HG03175 (cell line): ENCODE measurements around the gene SPDYE17.
"Not testable (repeated sequence)": the region's sequence is repeated elsewhere in the genome, so short reads cannot be mapped to it uniquely, and the experiment has no call there.

Experiments used
- ATAC-seq: cut with Tn5 transposase; IDR thresholded peaks from one replicate; pipeline ENCODE4 v1.9.1; 2021; ENCODE audit warnings: mild to moderate bottlenecking, moderate library complexity; ENCODE audit not compliant: unreplicated experiment

SPDYE17 gene

GRCh38 chr7:76999474-77000107, 32.6 kb downstream of the SPDYE17 start:
- ATAC-seq = not testable (repeated sequence)

GRCh38 chr7:76998764-76999450, 33.3 kb downstream of the SPDYE17 start:
- not testable (repeated sequence) for ATAC-seq

DNA sequence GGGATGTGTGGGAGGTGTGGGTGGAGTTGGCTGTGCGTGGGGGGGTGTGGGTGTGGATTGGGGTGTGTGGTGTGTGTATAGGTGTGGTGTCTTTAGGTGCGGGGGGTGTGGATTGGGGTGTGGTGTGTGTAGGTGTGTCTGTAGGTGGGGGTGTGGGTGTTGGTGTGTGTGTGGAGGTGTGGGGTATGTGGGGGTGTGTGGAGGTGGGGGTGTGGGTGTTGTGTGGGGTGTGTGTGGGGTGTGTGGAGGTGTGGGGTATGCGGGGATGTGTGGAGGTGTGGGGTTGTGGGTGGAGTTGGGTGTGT, 33.9 kb downstream of the SPDYE17 start:
- ATAC-seq = no peak

- ATAC-seq = no peak
Observed at GRCh38 chr7:76997381-76998284, 34.5 kb downstream of the SPDYE17 start.

- ATAC-seq = not testable (repeated sequence)
Observed at GRCh38 chr7:76996932-76997331, 35.2 kb downstream of the SPDYE17 start.

DNA sequence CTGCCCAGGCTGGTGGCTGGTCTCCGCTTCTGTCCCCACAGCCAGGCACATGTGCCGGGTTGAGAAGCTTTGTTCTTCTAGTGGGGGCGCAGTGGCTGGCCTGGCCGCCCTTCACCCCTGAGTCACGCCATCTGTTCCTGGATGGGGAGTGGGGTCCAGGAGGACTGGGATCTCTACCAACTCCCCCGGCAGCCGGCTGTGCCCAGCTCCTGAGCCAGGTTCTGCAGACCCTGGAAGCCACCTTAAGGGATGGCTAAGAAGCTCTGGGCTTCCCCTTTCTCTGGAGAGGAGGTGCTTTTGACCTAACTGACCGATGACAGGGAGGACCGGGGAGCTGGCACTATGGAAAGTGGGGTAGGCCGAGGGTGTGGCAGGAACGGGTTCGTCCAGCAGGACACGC, 37.9 kb downstream of the SPDYE17 start:
- not testable (repeated sequence) for ATAC-seq

DNA sequence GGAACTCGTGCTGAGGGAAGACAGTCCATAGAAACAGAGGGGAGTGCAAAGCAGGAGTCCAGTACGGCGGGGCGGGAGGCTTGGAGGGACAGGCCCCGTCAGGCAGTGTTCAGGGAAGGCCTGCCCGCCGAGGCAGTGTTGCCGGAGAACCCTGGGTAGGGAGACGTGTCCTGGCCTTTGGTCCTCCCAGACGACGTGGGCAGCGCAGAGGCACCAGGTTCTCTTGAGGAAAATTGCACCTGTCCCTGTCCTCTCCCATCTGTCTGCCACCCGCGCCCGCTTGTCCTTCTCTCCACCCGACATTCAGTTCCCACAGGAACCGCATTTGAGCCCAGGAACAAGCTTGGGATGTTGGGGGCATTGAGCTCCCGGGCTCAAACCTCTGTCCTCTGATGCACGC, 38.3 kb downstream of the SPDYE17 start:
- ATAC-seq = not testable (repeated sequence)

GRCh38 chr7:76992871-76993270, 39.3 kb downstream of the SPDYE17 start:
- not testable (repeated sequence) for ATAC-seq

- not testable (repeated sequence) for ATAC-seq
Observed at GRCh38 chr7:76992204-76992603, 40.0 kb downstream of the SPDYE17 start.

DNA sequence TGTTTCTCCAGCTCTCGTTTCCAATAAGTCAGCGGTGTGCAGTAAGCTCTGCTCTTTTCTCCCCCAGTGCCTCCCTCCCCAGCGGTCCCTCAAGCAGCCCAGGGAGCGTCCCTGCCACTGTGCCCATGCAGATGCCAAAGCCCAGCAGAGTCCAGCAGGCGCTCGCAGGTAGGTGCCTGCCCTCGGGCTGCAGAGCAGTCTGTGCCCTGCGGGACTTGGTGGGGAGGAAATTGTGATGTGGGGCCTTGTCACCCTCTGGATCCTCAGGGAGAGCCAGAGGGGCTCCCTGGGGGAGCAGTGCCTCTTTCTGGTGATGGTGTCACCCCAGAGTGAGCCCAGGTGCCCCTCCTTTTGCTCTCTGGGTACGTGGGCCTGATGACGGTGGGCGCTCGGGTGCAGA, 42.0 kb downstream of the SPDYE17 start:
- not testable (repeated sequence) for ATAC-seq

DNA sequence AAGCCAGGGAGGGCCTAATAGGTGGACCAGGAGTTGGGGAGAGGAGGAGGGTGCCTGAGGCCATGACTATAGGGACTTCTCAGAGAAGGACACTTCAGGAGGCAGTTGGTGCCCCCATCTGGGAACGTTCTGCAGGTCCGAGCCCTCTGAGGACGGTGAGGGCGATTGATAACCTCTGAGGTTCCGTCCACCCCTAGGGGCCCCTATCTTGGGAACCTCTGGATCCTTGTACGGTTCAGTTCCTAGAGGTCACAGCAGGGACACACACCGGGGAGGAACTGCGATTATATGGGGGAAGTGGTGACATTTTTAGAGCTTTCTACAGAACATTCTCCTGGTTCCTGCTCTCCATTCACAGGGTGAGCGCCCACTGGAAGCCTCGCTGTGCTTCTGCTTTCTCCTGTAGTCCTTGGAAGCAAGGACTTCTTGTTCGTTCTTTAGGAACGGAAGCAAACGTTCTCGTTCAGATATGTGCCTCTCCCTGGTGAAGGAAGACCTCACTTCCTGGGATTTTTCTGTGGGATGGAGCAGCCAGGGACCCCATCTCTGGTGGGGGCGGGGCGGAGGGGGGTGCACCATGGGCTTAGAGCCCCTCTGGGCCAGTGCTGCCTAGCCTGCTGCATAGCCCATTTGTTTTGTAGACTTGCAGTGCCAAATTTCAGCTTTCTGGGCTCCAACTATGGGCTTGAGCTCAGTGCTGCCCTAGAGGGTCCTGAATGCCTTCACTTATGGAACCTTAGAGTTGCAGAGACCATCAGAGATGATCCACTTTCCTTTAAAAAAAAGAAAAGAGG, 46.0 kb downstream of the SPDYE17 start:
- ATAC-seq = not testable (repeated sequence)

DNA sequence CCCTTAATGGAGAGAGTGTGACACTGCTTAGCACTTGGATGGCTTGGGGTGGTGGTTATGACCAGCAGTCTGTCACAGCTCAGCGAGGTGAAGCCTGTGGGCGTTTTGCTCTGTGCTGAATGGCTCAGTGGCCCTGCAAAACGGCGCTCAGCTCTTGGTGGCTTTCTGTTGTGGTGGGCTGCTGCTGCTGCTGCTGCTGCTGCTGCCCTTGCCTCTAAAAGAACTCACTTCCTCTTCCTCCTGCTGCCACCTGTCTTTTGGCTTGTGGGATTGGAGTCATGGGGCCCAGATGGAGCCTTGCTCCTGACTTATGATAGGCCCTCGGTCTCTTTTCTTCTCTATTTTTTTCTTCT, 47.4 kb downstream of the SPDYE17 start:
- ATAC-seq = peak; percentile 97

GRCh38 chr7:76983937-76984783, 48.0 kb downstream of the SPDYE17 start:
- ATAC-seq = peak; percentile 21

DNA sequence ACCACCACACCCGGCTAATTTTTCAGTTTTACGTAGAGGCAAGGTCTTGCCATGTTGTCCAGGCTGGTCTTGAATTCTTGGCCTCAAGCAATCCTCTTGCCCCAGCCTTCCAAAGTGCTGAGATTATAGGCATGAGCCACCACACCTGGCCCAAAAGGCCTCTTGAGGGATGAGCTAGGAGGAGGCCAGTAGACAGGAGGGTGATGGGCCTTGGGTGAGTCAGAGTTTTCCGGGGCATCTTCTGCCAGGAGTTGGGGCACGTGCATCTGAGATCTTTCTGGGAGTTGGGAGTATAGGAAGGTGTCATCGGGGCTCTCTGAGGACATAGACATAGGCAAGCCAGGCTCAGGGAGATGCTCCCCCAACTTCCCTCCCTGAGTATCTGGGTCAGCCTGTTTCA, 48.8 kb downstream of the SPDYE17 start:
- ATAC-seq = not testable (repeated sequence)

DNA sequence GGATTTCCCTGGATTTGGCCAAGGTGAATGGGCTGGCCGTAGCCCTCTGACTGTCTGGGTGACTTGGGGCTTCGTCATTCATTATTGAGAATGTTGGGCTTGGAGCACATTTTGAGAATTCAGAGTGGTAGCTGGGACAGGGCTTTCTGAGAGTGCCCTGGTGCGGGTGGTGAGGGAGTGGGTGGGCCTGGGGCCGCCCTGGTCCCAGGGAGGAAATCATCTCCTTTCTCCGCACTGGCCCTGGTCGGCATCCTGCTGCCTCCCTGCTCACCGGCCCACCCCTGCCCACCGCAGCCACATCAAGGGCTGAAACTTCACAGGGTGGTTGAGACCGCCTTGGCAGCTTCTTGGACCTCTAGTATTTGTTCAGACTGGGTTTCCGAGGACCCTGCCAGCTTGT, 49.7 kb downstream of the SPDYE17 start:
- ATAC-seq = not testable (repeated sequence)

DNA sequence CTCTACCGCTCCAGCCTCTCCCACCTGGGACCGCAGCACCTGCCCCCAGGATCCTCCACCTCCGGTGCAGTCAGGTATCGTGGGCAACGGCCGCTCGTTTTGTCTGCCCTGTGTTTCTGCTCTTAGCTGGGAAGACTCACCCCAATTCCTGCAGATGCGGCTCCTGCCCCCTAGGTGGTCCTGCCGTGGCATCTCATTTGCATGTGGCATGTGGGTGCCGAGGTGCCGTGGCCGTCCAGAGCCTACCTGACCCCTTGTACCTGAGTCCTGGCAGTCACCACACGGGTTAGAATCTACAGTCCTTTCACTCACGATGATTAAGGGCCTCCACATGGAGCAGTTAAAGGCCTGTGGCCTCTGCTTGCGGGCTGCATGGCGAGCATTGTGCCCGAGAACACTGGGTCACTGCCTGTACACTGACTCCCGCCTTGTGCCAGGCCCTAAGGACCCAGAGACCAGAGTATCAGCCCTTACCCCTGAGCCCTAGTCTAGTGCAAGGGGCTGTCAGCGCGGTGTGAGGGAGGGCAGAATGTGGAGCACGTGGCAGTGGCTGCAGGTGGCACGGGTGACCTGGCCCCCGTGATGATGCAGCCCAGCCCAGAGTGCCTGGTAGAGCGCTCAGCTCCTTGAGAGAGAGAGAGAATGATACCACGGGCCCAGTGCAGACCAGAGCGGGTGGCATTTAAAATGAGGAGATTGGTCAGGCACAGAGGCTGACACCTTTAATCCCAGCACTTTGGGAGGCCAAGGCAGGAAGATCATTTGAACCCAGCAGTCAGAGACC, 50.8 kb downstream of the SPDYE17 start:
- not testable (repeated sequence) for ATAC-seq

- ATAC-seq = not testable (repeated sequence)
Observed at GRCh38 chr7:76980576-76980975, 51.6 kb downstream of the SPDYE17 start.

- ATAC-seq = not testable (repeated sequence)
Observed at GRCh38 chr7:76977761-76978367, 54.3 kb downstream of the SPDYE17 start.
